HFFc6 (cell line): ENCODE data around the gene ANO9. TPM values are rescaled to one million over a fixed set of nuclear protein-coding genes. Genes with fewer than 3 reads are reported as not detected.
"Not testable (repeated sequence)": the region's sequence is repeated elsewhere in the genome, so short reads cannot be mapped to it uniquely, and the experiment has no call there.

Experiments
- DNase-seq: peaks from one replicate; pipeline ENCODE4 v3.0.0-alpha.2; 2018
- H3K27ac Mint-ChIP-seq: 2 replicates; pipeline ENCODE4 v1.8.0; 2020; ENCODE audit warnings: mild to moderate bottlenecking, mixed read lengths
- H3K27me3 Mint-ChIP-seq: 2 replicates; pipeline ENCODE4 v1.8.0; 2021; ENCODE audit warnings: mild to moderate bottlenecking, moderate library complexity, mixed read lengths; ENCODE audit not compliant: insufficient read depth
- H3K36me3 Mint-ChIP-seq: 2 replicates; pipeline ENCODE4 v1.8.0; 2021; ENCODE audit warnings: low read depth, mixed read lengths
- H3K4me1 Mint-ChIP-seq: 2 replicates; pipeline ENCODE4 v1.8.0; 2020; ENCODE audit warnings: low read depth, mixed read lengths
- H3K4me3 Mint-ChIP-seq: 2 replicates; pipeline ENCODE4 v1.8.0; 2020; ENCODE audit warnings: mild to moderate bottlenecking, moderate library complexity, mixed read lengths
- H3K9me3 Mint-ChIP-seq: 2 replicates; pipeline ENCODE4 v1.8.0; 2020; ENCODE audit warnings: mild to moderate bottlenecking, mixed read lengths
- CTCF ChIP-seq: fragments of 200-600 bp; sonication (generic); IDR thresholded peaks from 2 replicates; pipeline ENCODE4 v1.5.0; 2021; ENCODE audit warnings: antibody characterized with exemption, mild to moderate bottlenecking
- total RNA-seq, 6 experiments: library from RNA; stranded (reverse); fragmentation: NEBNext Ultra II Directional; extraction: Animal tissue kit (Norgen Biotek cat#: 25700); gene quantifications; 2 replicates in 1 of 6; 3 replicates in 5 of 6; pipeline ENCODE4 v1.2.3, GENCODE V29; 2021

The ANO9 gene
- total RNA-seq, 6 experiments from 2014 or later, result not detected

GRCh38 chr11:414318-414857 lies 27.4 kb downstream of the ANO9 start:
- no peak for TF ChIP-seq CTCF
- Mint-ChIP-seq H3K27ac (no peak overlapping the region), H3K27me3 (peaks cover 3% of the 10 kb centered on the region), H3K9me3 (no peaks in the 10 kb centered on the region), H3K36me3 (no peaks in the 10 kb centered on the region), H3K4me3 (no peak overlapping the region), H3K4me1 (peaks cover 12% of the 10 kb centered on the region)
- DNase-seq, result no peak

GRCh38 chr11:413120-414081 lies 28.4 kb downstream of the ANO9 start:
- H3K36me3 Mint-ChIP-seq, result no peaks in the 10 kb centered on the region
- peaks cover 3% of the 10 kb centered on the region for H3K27me3 Mint-ChIP-seq
- H3K9me3 Mint-ChIP-seq, result no peaks in the 10 kb centered on the region
- H3K27ac Mint-ChIP-seq, result no peak overlapping the region
- no peak overlapping the region for H3K4me3 Mint-ChIP-seq
- H3K4me1 Mint-ChIP-seq, result peaks cover 12% of the 10 kb centered on the region
- DNase-seq, result no peak
- no peak for TF ChIP-seq CTCF

GRCh38 chr11:412641-413119 lies 29.1 kb downstream of the ANO9 start:
- Mint-ChIP-seq H3K27ac (no peak overlapping the region), H3K27me3 (peaks cover 2% of the 10 kb centered on the region), H3K4me1 (peaks cover 12% of the 10 kb centered on the region), H3K9me3 (no peaks in the 10 kb centered on the region), H3K36me3 (no peaks in the 10 kb centered on the region), H3K4me3 (no peak overlapping the region)
- no peak for TF ChIP-seq CTCF
- DNase-seq, result no peak

- not testable (repeated sequence) for H3K27ac Mint-ChIP-seq, H3K4me3 Mint-ChIP-seq, H3K9me3 Mint-ChIP-seq, H3K36me3 Mint-ChIP-seq, H3K27me3 Mint-ChIP-seq, DNase-seq
- H3K4me1 Mint-ChIP-seq, result peaks cover 12% of the 10 kb centered on the region
Observed at GRCh38 chr11:411520-411919, 30.3 kb downstream of the ANO9 start.

GRCh38 chr11:410711-411110 lies 31.1 kb downstream of the ANO9 start:
- H3K4me1 Mint-ChIP-seq, result peaks cover 12% of the 10 kb centered on the region
- not testable (repeated sequence) for DNase-seq, H3K4me3 Mint-ChIP-seq, H3K27ac Mint-ChIP-seq, H3K27me3 Mint-ChIP-seq, H3K9me3 Mint-ChIP-seq, H3K36me3 Mint-ChIP-seq

GRCh38 chr11:409600-410483 lies 32.0 kb downstream of the ANO9 start:
- Mint-ChIP-seq H3K27me3 (no peaks in the 10 kb centered on the region; the same call in 1 of the 2 replicates), H3K4me1 (peaks cover 3% of the 10 kb centered on the region), H3K9me3 (no peaks in the 10 kb centered on the region), H3K27ac (no peak overlapping the region), H3K4me3 (no peak overlapping the region), H3K36me3 (no peaks in the 10 kb centered on the region)
- DNase-seq, result no peak
- no peak for TF ChIP-seq CTCF
